DND-41 (cell line): ENCODE measurements around the gene MAU2.

Experiments used
- ATAC-seq: fragments of 200-7000 bp; cut with Tn5 transposase; 3 replicates; pipeline ENCODE4 v1.9.1; 2021; ENCODE audit warnings: low read depth; ENCODE audit not compliant: insufficient read depth
- DNase-seq: peaks from one replicate; pipeline ENCODE4 v3.0.0-alpha.2; 2020
- H2AFZ ChIP-seq: 2 replicates; pipeline ENCODE4 v1.6.0; 2012; ENCODE audit warnings: low read depth, low read length
- H3K27ac ChIP-seq: 2 replicates; pipeline ENCODE4 v1.5.1; 2012; ENCODE audit warnings: low read length, inconsistent platforms
- H3K27me3 ChIP-seq: fragments of 200-600 bp; sonication (generic); 2 replicates; pipeline ENCODE4 v1.6.0; 2012; ENCODE audit warnings: low read length, mild to moderate bottlenecking, inconsistent platforms; ENCODE audit not compliant: insufficient read depth, poor library complexity
- H3K36me3 ChIP-seq: 2 replicates; pipeline ENCODE4 v1.5.1; 2012; ENCODE audit warnings: low read length, inconsistent platforms; ENCODE audit not compliant: insufficient read depth
- H3K4me1 ChIP-seq: 2 replicates; pipeline ENCODE4 v1.5.1; 2012; ENCODE audit warnings: mild to moderate bottlenecking, low read length; ENCODE audit not compliant: insufficient read depth
- H3K4me2 ChIP-seq: 2 replicates; pipeline ENCODE4 v1.6.0; 2012; ENCODE audit warnings: mild to moderate bottlenecking, moderate library complexity, low read length, inconsistent platforms; ENCODE audit not compliant: insufficient read depth
- H3K4me3 ChIP-seq, 2 experiments: fragments of 200-600 bp in 1 of 2; shearing (Covaris generic) in 1 of 2; 2 replicates each; pipeline ENCODE4 v1.5.1; 2012 to 2016; ENCODE audit warnings: inconsistent platforms in 2 of 2, low read length in 2 of 2, mild to moderate bottlenecking in 2 of 2, low read depth in 1 of 2, moderate library complexity in 1 of 2
- H3K79me2 ChIP-seq: 2 replicates; pipeline ENCODE4 v1.6.0; 2012; ENCODE audit warnings: low read length, inconsistent platforms; ENCODE audit not compliant: insufficient read depth
- H3K9ac ChIP-seq: 2 replicates; pipeline ENCODE4 v1.6.0; 2012; ENCODE audit warnings: low read depth, mild to moderate bottlenecking, inconsistent platforms, low read length, moderate library complexity
- H3K9me3 ChIP-seq: 2 replicates; pipeline ENCODE4 v1.5.1; 2012; ENCODE audit warnings: low read length, moderate library complexity, mild to moderate bottlenecking, inconsistent platforms; ENCODE audit not compliant: insufficient read depth, severe bottlenecking
- H4K20me1 ChIP-seq: 2 replicates; pipeline ENCODE4 v1.6.0; 2012; ENCODE audit warnings: low read length; ENCODE audit not compliant: insufficient read depth
- CTCF ChIP-seq: IDR thresholded peaks from 2 replicates; pipeline ENCODE4 v1.5.1; 2012; ENCODE audit warnings: borderline replicate concordance, low read length, moderate library complexity, mild to moderate bottlenecking; ENCODE audit not compliant: poor library complexity, severe bottlenecking; ENCODE audit errors: extremely low read depth
- EZH2 ChIP-seq: IDR thresholded peaks from 3 replicates; pipeline ENCODE4 v1.6.1; 2012; ENCODE audit warnings: borderline replicate concordance, low read depth, mild to moderate bottlenecking, moderate library complexity, low read length, inconsistent platforms; ENCODE audit not compliant: severe bottlenecking

MAU2 gene

GRCh38 chr19:19304186-19304965 is 16.3 kb upstream of the MAU2 start:
- ATAC-seq = no peak
- no peaks in the 10 kb centered on the region for H3K27me3 ChIP-seq
- no peak for DNase-seq
- TF ChIP-seq CTCF = no peak
- no peak for TF ChIP-seq EZH2
- H3K4me2 ChIP-seq = no peak overlapping the region
- H3K9me3 ChIP-seq = no peaks in the 10 kb centered on the region
- 0 out of 2 replicates have a peak, but pooled peaks cover 7% of the 10 kb centered on the region for H4K20me1 ChIP-seq
- no peak overlapping the region for H3K9ac ChIP-seq
- H3K4me1 ChIP-seq = no peaks in the 10 kb centered on the region
- peaks cover 81% of the 10 kb centered on the region for H3K36me3 ChIP-seq
- no peak overlapping the region for H3K27ac ChIP-seq
- H3K4me3 ChIP-seq = no peak overlapping the region
- no peaks in the 10 kb centered on the region for H3K79me2 ChIP-seq
- H2AFZ ChIP-seq = no peak overlapping the region

DNA sequence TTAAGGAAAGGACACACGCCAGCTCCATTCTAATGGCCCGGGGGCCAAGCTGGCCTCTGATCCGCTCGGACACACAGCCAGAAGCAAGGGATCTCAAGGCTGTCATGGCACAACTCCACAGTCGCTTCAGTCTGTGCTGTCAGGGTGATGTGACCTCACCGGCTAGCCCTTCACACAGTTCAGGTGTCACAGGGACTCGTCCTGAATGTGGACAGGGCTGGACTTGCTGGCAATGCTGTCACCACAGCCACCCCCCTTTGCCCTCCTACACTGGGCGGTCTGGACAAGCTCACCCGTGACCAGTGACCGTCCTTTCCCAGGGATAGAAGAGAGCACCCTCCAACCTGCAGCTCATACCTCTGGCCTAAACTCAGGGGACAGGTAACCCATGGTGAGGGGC is 15.6 kb upstream of the MAU2 start:
- Histone ChIP-seq H3K4me1 (no peaks in the 10 kb centered on the region), H4K20me1 (0 out of 2 replicates have a peak, but pooled peaks cover 7% of the 10 kb centered on the region), H3K27me3 (no peaks in the 10 kb centered on the region), H3K4me2 (no peak overlapping the region), H3K9me3 (no peaks in the 10 kb centered on the region), H3K9ac (no peak overlapping the region), H3K27ac (no peak overlapping the region), H3K79me2 (peaks cover 2% of the 10 kb centered on the region; the same call in 1 of the 2 replicates), H2AFZ (no peak overlapping the region), H3K36me3 (peaks cover 84% of the 10 kb centered on the region), H3K4me3 (no peak overlapping the region)
- no peak for ATAC-seq
- TF ChIP-seq CTCF (no peak), EZH2 (no peak)
- DNase-seq = no peak

- H4K20me1 ChIP-seq = 0 out of 2 replicates have a peak, but pooled peaks cover 11% of the 10 kb centered on the region
- no peaks in the 10 kb centered on the region for H3K27me3 ChIP-seq
- ATAC-seq (no peak), DNase-seq (no peak)
- H3K4me3 ChIP-seq = no peak overlapping the region
- TF ChIP-seq CTCF (no peak), EZH2 (no peak)
- no peak overlapping the region for H2AFZ ChIP-seq
- H3K9ac ChIP-seq = no peak overlapping the region
- no peaks in the 10 kb centered on the region for H3K4me1 ChIP-seq
- no peak overlapping the region for H3K27ac ChIP-seq
- no peak overlapping the region for H3K4me2 ChIP-seq
- peaks cover 85% of the 10 kb centered on the region for H3K36me3 ChIP-seq
- H3K79me2 ChIP-seq = peaks cover 3% of the 10 kb centered on the region; the same call in 1 of the 2 replicates
- H3K9me3 ChIP-seq = no peaks in the 10 kb centered on the region
Observed at GRCh38 chr19:19305696-19306095, 14.9 kb upstream of the MAU2 start.
